ENCODE measurements around the gene RPP25L. TPM values are rescaled to one million over a fixed set of nuclear protein-coding genes. Genes with fewer than 3 reads are reported as not detected.

The RPP25L gene
- total and polyA plus RNA-seq, 2 of the 4 experiments (the other 2 are of a cell fraction), result 20.4 to 26.3 TPM

Small RNAs within 50 kb of the gene (microRNA-seq; reads per million reads assigned to microRNA genes)
- not detected for gene CCL27 (ENCODE audit: insufficient read depth, insufficient read length)

Small RNAs within 50 kb of the gene (small RNA-seq; reads per million reads assigned to genes)
- gene CCL27, result 0 reads per million in 5 experiments

Other genes starting within 250 kb of the RPP25L start
- 0.36 and 0.56 TPM in 2 replicates for gene MYORG, start 235.2 kb downstream of the RPP25L start, total RNA-seq (2012; rRNA removed)
- 0.60 TPM in 2 replicates for gene MYORG, start 235.2 kb downstream of the RPP25L start, polyA plus RNA-seq (2012; rRNA removed)
- gene FAM219A, start 153.5 kb downstream of the RPP25L start, total RNA-seq (2012; rRNA removed), result 4.8 and 5.6 TPM in 2 replicates
- 20.1 and 20.8 TPM in 2 replicates for gene FAM219A, start 153.5 kb downstream of the RPP25L start, polyA plus RNA-seq (2012; rRNA removed)
- not detected in 2 replicates for gene DNAI1, start 153.3 kb downstream of the RPP25L start, total RNA-seq (2012; rRNA removed)
- not detected in 2 replicates for gene DNAI1, start 153.3 kb downstream of the RPP25L start, polyA plus RNA-seq (2012; rRNA removed)
- not detected in 2 replicates for gene ENHO, start 89.1 kb downstream of the RPP25L start, total RNA-seq (2012; rRNA removed)
- gene ENHO, start 89.1 kb downstream of the RPP25L start, polyA plus RNA-seq (2012; rRNA removed), result 0.10 TPM in 1 of 2 replicates, not detected in the other
- gene CNTFR, start 22.4 kb downstream of the RPP25L start, total RNA-seq (2012; rRNA removed), result not detected in 2 replicates
- gene CNTFR, start 22.4 kb downstream of the RPP25L start, polyA plus RNA-seq (2012; rRNA removed), result not detected in 2 replicates
- 104 and 122 TPM in 2 replicates for gene DCTN3, start 8.4 kb upstream of the RPP25L start, total RNA-seq (2012; rRNA removed)
- gene DCTN3, start 8.4 kb upstream of the RPP25L start, polyA plus RNA-seq (2012; rRNA removed), result 183 and 186 TPM in 2 replicates
- gene ARID3C, start 17.0 kb upstream of the RPP25L start, total RNA-seq (2012; rRNA removed), result not detected in 2 replicates
- 0.07 TPM in 1 of 2 replicates, not detected in the other for gene ARID3C, start 17.0 kb upstream of the RPP25L start, polyA plus RNA-seq (2012; rRNA removed)
- 38.6 and 44.6 TPM in 2 replicates for gene SIGMAR1, start 25.7 kb upstream of the RPP25L start, total RNA-seq (2012; rRNA removed)
- gene SIGMAR1, start 25.7 kb upstream of the RPP25L start, polyA plus RNA-seq (2012; rRNA removed), result 88.9 and 93.1 TPM in 2 replicates
- 12.5 and 15.8 TPM in 2 replicates for gene GALT, start 34.6 kb upstream of the RPP25L start, total RNA-seq (2012; rRNA removed)
- gene GALT, start 34.6 kb upstream of the RPP25L start, polyA plus RNA-seq (2012; rRNA removed), result 34.6 and 36.6 TPM in 2 replicates
- 6.9 and 8.2 TPM in 2 replicates for gene IL11RA, start 40.1 kb upstream of the RPP25L start, total RNA-seq (2012; rRNA removed)
- gene IL11RA, start 40.1 kb upstream of the RPP25L start, polyA plus RNA-seq (2012; rRNA removed), result 15.9 and 19.2 TPM in 2 replicates
- gene CCL27, start 50.6 kb upstream of the RPP25L start, total RNA-seq (2012; rRNA removed), result 0.18 TPM in 1 of 2 replicates, not detected in the other
- 0.17 and 0.26 TPM in 2 replicates for gene CCL27, start 50.6 kb upstream of the RPP25L start, polyA plus RNA-seq (2012; rRNA removed)
- gene CCL19, start 79.2 kb upstream of the RPP25L start, total RNA-seq (2012; rRNA removed), result not detected in 2 replicates
- not detected in 2 replicates for gene CCL19, start 79.2 kb upstream of the RPP25L start, polyA plus RNA-seq (2012; rRNA removed)
- not detected in 2 replicates for gene CCL21, start 98.0 kb upstream of the RPP25L start, total RNA-seq (2012; rRNA removed)
- gene CCL21, start 98.0 kb upstream of the RPP25L start, polyA plus RNA-seq (2012; rRNA removed), result not detected in 2 replicates

Data from IMR-90 (cell line).